MM.1S (cell line): ENCODE results near the gene MBTPS1.

Experiments
- EZH2 ChIP-seq: fragments of 300-600 bp; sonication (generic); optimal IDR thresholded peaks from 2 replicates; pipeline ENCODE3; 2017; ENCODE audit warnings: low read depth, mild to moderate bottlenecking, antibody characterized with exemption, low read length, mixed read lengths
- TF ChIP-seq, protein P1 (sequence below): fragments of 300-600 bp; sonication (generic); IDR thresholded peaks from 2 replicates; pipeline ENCODE4 v1.5.1; 2016; ENCODE audit warnings: antibody characterized with exemption, low read length, mixed read lengths

GRCh38 chr16:84124257-84125073, 7.7 kb upstream of the MBTPS1 start:
- TF ChIP-seq, protein P1, sequence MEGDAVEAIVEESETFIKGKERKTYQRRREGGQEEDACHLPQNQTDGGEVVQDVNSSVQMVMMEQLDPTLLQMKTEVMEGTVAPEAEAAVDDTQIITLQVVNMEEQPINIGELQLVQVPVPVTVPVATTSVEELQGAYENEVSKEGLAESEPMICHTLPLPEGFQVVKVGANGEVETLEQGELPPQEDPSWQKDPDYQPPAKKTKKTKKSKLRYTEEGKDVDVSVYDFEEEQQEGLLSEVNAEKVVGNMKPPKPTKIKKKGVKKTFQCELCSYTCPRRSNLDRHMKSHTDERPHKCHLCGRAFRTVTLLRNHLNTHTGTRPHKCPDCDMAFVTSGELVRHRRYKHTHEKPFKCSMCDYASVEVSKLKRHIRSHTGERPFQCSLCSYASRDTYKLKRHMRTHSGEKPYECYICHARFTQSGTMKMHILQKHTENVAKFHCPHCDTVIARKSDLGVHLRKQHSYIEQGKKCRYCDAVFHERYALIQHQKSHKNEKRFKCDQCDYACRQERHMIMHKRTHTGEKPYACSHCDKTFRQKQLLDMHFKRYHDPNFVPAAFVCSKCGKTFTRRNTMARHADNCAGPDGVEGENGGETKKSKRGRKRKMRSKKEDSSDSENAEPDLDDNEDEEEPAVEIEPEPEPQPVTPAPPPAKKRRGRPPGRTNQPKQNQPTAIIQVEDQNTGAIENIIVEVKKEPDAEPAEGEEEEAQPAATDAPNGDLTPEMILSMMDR: no peak
- no peak for TF ChIP-seq EZH2
